NCI-H69 (cell line): ENCODE measurements around the gene EEA1.

Experiments
- DNase-seq: peaks from one replicate; lab custom pipeline; 2025; lab: John Stamatoyannopoulos, UW

Gene EEA1

GRCh38 chr12:92747151-92747550 is 181.9 kb downstream of the EEA1 start:
- DNase-seq = no peak

- peak; percentile 59 for DNase-seq
These were observed 183.1 kb downstream of the EEA1 start for GRCh38 chr12:92745856-92746550.

GRCh38 chr12:92743026-92743425 is 186.1 kb downstream of the EEA1 start:
- no peak for DNase-seq

GRCh38 chr12:92740411-92740810 is 188.7 kb downstream of the EEA1 start:
- DNase-seq = no peak

GRCh38 chr12:92739113-92739512 is 190.0 kb downstream of the EEA1 start:
- peak; percentile 13 for DNase-seq

- no peak for DNase-seq
These were observed 190.9 kb downstream of the EEA1 start for GRCh38 chr12:92737855-92738850.

GRCh38 chr12:92736605-92737004 is 192.5 kb downstream of the EEA1 start:
- no peak for DNase-seq

GRCh38 chr12:92735131-92735721 is 193.9 kb downstream of the EEA1 start:
- peak; percentile 79 for DNase-seq

- DNase-seq = no peak
These were observed 195.4 kb downstream of the EEA1 start for GRCh38 chr12:92733661-92734060.

GRCh38 chr12:92733181-92733580 is 195.9 kb downstream of the EEA1 start:
- no peak for DNase-seq

GRCh38 chr12:92732716-92733115 is 196.4 kb downstream of the EEA1 start:
- no peak for DNase-seq

GRCh38 chr12:92732216-92732615 is 196.9 kb downstream of the EEA1 start:
- DNase-seq = peak; percentile 12

- DNase-seq = no peak
These were observed 198.3 kb downstream of the EEA1 start for GRCh38 chr12:92730758-92731157.

GRCh38 chr12:92729773-92730305 is 199.3 kb downstream of the EEA1 start:
- DNase-seq = no peak

GRCh38 chr12:92726850-92727249 is 202.2 kb downstream of the EEA1 start:
- DNase-seq = no peak

- no peak for DNase-seq
These were observed 206.2 kb downstream of the EEA1 start for GRCh38 chr12:92722897-92723296.

GRCh38 chr12:92721656-92722055 is 207.4 kb downstream of the EEA1 start:
- no peak for DNase-seq

GRCh38 chr12:92721130-92721529 is 208.0 kb downstream of the EEA1 start:
- DNase-seq = no peak
